ENCODE measurements around the gene LDLRAD4.

- no peak for TF ChIP-seq CTCF (conservative IDR thresholded peaks at IDR 0.05)
- no peak for TF ChIP-seq EZH2 (IDR thresholded peaks at IDR 0.05; ENCODE audit: low read depth)
Measured at GRCh38 chr18:13551841-13552733, 333.5 kb downstream of the LDLRAD4 start.

Data from PC-9 (cell line).